Medulla oblongata (tissue), 1 donor: ENCODE data around the gene SLC7A7.
"Not testable (repeated sequence)": the region's sequence is repeated elsewhere in the genome, so short reads cannot be mapped to it uniquely, and the experiment has no call there.

Experiments
- DNase-seq: peaks from one replicate; pipeline ENCODE4 v3.0.0-alpha.2; 2015; ENCODE audit errors: extremely low spot score

SLC7A7 gene

GRCh38 chr14:22814941-22815713, at the start of gene SLC7A7:
Gene SLC7A7, minus strand, starts transcription at chr14:22815435. Its CDS starts 2,037 bp downstream, at chr14:22813398.
- no peak for DNase-seq

- no peak for DNase-seq
Measured at GRCh38 chr14:22864979-22865378, 49.7 kb upstream of the SLC7A7 start.

- no peak for DNase-seq
Measured at GRCh38 chr14:22861651-22862050, 46.4 kb upstream of the SLC7A7 start.

GRCh38 chr14:22860377-22860776, 45.1 kb upstream of the SLC7A7 start:
- not testable (repeated sequence) for DNase-seq

- DNase-seq = no peak
Measured at GRCh38 chr14:22856428-22856827, 41.2 kb upstream of the SLC7A7 start.

GRCh38 chr14:22854963-22855724, 39.9 kb upstream of the SLC7A7 start:
- no peak for DNase-seq

- not testable (repeated sequence) for DNase-seq
Measured at GRCh38 chr14:22854296-22854695, 39.1 kb upstream of the SLC7A7 start.

- peak; percentile 90 for DNase-seq
Measured at GRCh38 chr14:22852940-22853767, 37.9 kb upstream of the SLC7A7 start.

- no peak for DNase-seq
Measured at GRCh38 chr14:22852599-22852939, 37.3 kb upstream of the SLC7A7 start.

GRCh38 chr14:22852178-22852577, 36.9 kb upstream of the SLC7A7 start:
- DNase-seq = not testable (repeated sequence)

GRCh38 chr14:22850944-22851764, 35.9 kb upstream of the SLC7A7 start:
- peak; percentile 86 for DNase-seq

GRCh38 chr14:22849212-22849819, 34.1 kb upstream of the SLC7A7 start:
- peak; percentile 75 for DNase-seq

GRCh38 chr14:22848351-22849164, 33.3 kb upstream of the SLC7A7 start:
- peak; percentile 58 for DNase-seq

GRCh38 chr14:22847661-22848341, 32.6 kb upstream of the SLC7A7 start:
- DNase-seq = peak; percentile 21

GRCh38 chr14:22846811-22847307, 31.6 kb upstream of the SLC7A7 start:
- DNase-seq = no peak

- no peak for DNase-seq
Measured at GRCh38 chr14:22845821-22846625, 30.8 kb upstream of the SLC7A7 start.

GRCh38 chr14:22845103-22845394, 29.8 kb upstream of the SLC7A7 start:
- no peak for DNase-seq
